ENCODE measurements around the gene DCP2.

DCP2 gene

GRCh38 chr5:113038136-113038535 is 61.5 kb downstream of the DCP2 start:
- no peak for DNase-seq (ENCODE audit: insufficient read length)
- TF ChIP-seq POLR2AphosphoS5 (IDR thresholded peaks at IDR 0.05; ENCODE audit: low read depth, low read length) (no peak), POLR2A (IDR thresholded peaks at IDR 0.05; ENCODE audit: low read depth, low read length) (no peak), TAF1 (IDR thresholded peaks at IDR 0.05; ENCODE audit: borderline replicate concordance, low read depth, low read length) (no peak)
- FAIRE-seq = no peak

- FAIRE-seq (no peak), DNase-seq (ENCODE audit: insufficient read length) (no peak)
- TF ChIP-seq TAF1 (IDR thresholded peaks at IDR 0.05; ENCODE audit: borderline replicate concordance, low read depth, low read length) (no peak), POLR2A (IDR thresholded peaks at IDR 0.05; ENCODE audit: low read depth, low read length) (no peak), POLR2AphosphoS5 (IDR thresholded peaks at IDR 0.05; ENCODE audit: low read depth, low read length) (no peak)
These were observed 62.1 kb downstream of the DCP2 start for GRCh38 chr5:113038714-113039113.

GRCh38 chr5:113039229-113039933 is 62.8 kb downstream of the DCP2 start:
- FAIRE-seq (no peak), DNase-seq (ENCODE audit: insufficient read length) (no peak)
- TF ChIP-seq TAF1 (IDR thresholded peaks at IDR 0.05; ENCODE audit: borderline replicate concordance, low read depth, low read length) = no peak
- no peak for TF ChIP-seq POLR2AphosphoS5 (IDR thresholded peaks at IDR 0.05; ENCODE audit: low read depth, low read length)
- TF ChIP-seq POLR2A (IDR thresholded peaks at IDR 0.05; ENCODE audit: low read depth, low read length) = no peak

GRCh38 chr5:113039934-113040285 is 63.3 kb downstream of the DCP2 start:
- DNase-seq (ENCODE audit: insufficient read length) (no peak), FAIRE-seq (no peak)
- no peak for TF ChIP-seq POLR2A (IDR thresholded peaks at IDR 0.05; ENCODE audit: low read depth, low read length)
- no peak for TF ChIP-seq POLR2AphosphoS5 (IDR thresholded peaks at IDR 0.05; ENCODE audit: low read depth, low read length)

- TF ChIP-seq POLR2A (IDR thresholded peaks at IDR 0.05; ENCODE audit: low read depth, low read length) (no peak), TAF1 (IDR thresholded peaks at IDR 0.05; ENCODE audit: borderline replicate concordance, low read depth, low read length) (no peak)
- DNase-seq (ENCODE audit: insufficient read length) (no peak), FAIRE-seq (no peak)
These were observed 64.2 kb downstream of the DCP2 start for GRCh38 chr5:113040672-113041260.

- TF ChIP-seq POLR2AphosphoS5 (IDR thresholded peaks at IDR 0.05; ENCODE audit: low read depth, low read length) (no peak), TAF1 (IDR thresholded peaks at IDR 0.05; ENCODE audit: borderline replicate concordance, low read depth, low read length) (no peak), POLR2A (IDR thresholded peaks at IDR 0.05; ENCODE audit: low read depth, low read length) (no peak)
- DNase-seq (ENCODE audit: insufficient read length) (no peak), FAIRE-seq (no peak)
These were observed 66.1 kb downstream of the DCP2 start for GRCh38 chr5:113042491-113043243.

GRCh38 chr5:113043491-113043931 is 66.9 kb downstream of the DCP2 start:
- no peak for DNase-seq (ENCODE audit: insufficient read length)
- TF ChIP-seq POLR2AphosphoS5 (IDR thresholded peaks at IDR 0.05; ENCODE audit: low read depth, low read length) (no peak), TAF1 (IDR thresholded peaks at IDR 0.05; ENCODE audit: borderline replicate concordance, low read depth, low read length) (no peak), POLR2A (IDR thresholded peaks at IDR 0.05; ENCODE audit: low read depth, low read length) (no peak)
- no peak for FAIRE-seq

GRCh38 chr5:113044776-113045465 is 68.3 kb downstream of the DCP2 start:
- TF ChIP-seq POLR2AphosphoS5 (IDR thresholded peaks at IDR 0.05; ENCODE audit: low read depth, low read length) (no peak), POLR2A (IDR thresholded peaks at IDR 0.05; ENCODE audit: low read depth, low read length) (no peak), TAF1 (IDR thresholded peaks at IDR 0.05; ENCODE audit: borderline replicate concordance, low read depth, low read length) (no peak)
- DNase-seq (ENCODE audit: insufficient read length) = no peak
- FAIRE-seq = no peak

- DNase-seq (ENCODE audit: insufficient read length) (no peak), FAIRE-seq (no peak)
- TF ChIP-seq POLR2AphosphoS5 (IDR thresholded peaks at IDR 0.05; ENCODE audit: low read depth, low read length) (no peak), TAF1 (IDR thresholded peaks at IDR 0.05; ENCODE audit: borderline replicate concordance, low read depth, low read length) (no peak), POLR2A (IDR thresholded peaks at IDR 0.05; ENCODE audit: low read depth, low read length) (no peak)
These were observed 70.6 kb downstream of the DCP2 start for GRCh38 chr5:113047234-113047633.

- FAIRE-seq = peak; percentile 40
These were observed 71.4 kb downstream of the DCP2 start for GRCh38 chr5:113047733-113048652.

More at GRCh38 chr5:113047733-113048652, 71.4 kb downstream of the DCP2 start:
- TF ChIP-seq POLR2A (IDR thresholded peaks at IDR 0.05; ENCODE audit: low read depth, low read length) = no peak
- no peak for TF ChIP-seq TAF1 (IDR thresholded peaks at IDR 0.05; ENCODE audit: borderline replicate concordance, low read depth, low read length)
- TF ChIP-seq POLR2AphosphoS5 (IDR thresholded peaks at IDR 0.05; ENCODE audit: low read depth, low read length) = no peak
- no peak for DNase-seq (ENCODE audit: insufficient read length)

Data from GM12892 (cell line).